ENCODE measurements around the gene MLST8.

Gene MLST8

DNA sequence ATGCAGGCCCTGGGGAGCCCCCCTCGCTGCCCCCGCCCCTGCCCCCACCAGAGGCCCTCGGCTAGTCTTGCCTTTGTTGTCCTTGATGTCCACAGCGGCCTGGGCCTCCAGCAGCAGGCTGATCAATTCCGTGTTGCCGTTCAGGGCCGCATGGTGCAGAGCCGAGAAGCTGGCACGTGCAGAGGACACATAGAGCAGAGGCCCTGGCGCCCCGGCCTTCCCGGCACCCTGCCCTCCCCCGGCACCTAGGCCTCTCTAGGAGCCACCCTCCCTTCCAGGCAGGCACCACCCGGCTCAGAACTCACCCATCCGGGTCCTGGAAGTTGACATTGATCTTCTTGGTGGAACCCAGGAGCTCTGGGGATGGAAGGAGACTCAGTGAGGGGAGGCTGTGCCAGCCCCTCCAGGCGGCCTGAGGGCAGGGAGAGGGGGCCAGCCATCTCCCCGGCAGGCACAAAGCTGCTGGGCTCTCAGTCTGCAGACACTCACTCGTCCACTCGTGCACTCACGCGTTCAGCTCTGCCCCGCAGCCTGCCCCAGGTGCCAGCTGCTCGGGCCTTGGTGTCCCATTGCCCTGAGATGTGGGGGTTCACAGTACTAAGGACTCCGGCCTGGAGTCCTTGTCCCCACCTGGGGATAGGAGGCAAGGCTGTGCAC lies 15.1 kb upstream of the MLST8 start:
- TF ChIP-seq GATA3 (IDR thresholded peaks at IDR 0.05; ENCODE audit: low read depth, low read length) (no peak), GATA2 (IDR thresholded peaks at IDR 0.05; ENCODE audit: low read depth, low read length) (no peak)

- TF ChIP-seq GATA2 (IDR thresholded peaks at IDR 0.05; ENCODE audit: low read depth, low read length) (no peak), GATA3 (IDR thresholded peaks at IDR 0.05; ENCODE audit: low read depth, low read length) (no peak)
These were observed 14.4 kb upstream of the MLST8 start for GRCh38 chr16:2190659-2191445.

- TF ChIP-seq GATA2 (IDR thresholded peaks at IDR 0.05; ENCODE audit: low read depth, low read length) = no peak
- no peak for TF ChIP-seq GATA3 (IDR thresholded peaks at IDR 0.05; ENCODE audit: low read depth, low read length)
These were observed 13.9 kb upstream of the MLST8 start for GRCh38 chr16:2191446-2191706.

- TF ChIP-seq GATA3 (IDR thresholded peaks at IDR 0.05; ENCODE audit: low read depth, low read length) (no peak), GATA2 (IDR thresholded peaks at IDR 0.05; ENCODE audit: low read depth, low read length) (no peak)
These were observed 11.0 kb upstream of the MLST8 start for GRCh38 chr16:2194166-2194834.

GRCh38 chr16:2194852-2195321 lies 10.4 kb upstream of the MLST8 start:
- TF ChIP-seq GATA2 (IDR thresholded peaks at IDR 0.05; ENCODE audit: low read depth, low read length) (no peak), GATA3 (IDR thresholded peaks at IDR 0.05; ENCODE audit: low read depth, low read length) (no peak)

DNA sequence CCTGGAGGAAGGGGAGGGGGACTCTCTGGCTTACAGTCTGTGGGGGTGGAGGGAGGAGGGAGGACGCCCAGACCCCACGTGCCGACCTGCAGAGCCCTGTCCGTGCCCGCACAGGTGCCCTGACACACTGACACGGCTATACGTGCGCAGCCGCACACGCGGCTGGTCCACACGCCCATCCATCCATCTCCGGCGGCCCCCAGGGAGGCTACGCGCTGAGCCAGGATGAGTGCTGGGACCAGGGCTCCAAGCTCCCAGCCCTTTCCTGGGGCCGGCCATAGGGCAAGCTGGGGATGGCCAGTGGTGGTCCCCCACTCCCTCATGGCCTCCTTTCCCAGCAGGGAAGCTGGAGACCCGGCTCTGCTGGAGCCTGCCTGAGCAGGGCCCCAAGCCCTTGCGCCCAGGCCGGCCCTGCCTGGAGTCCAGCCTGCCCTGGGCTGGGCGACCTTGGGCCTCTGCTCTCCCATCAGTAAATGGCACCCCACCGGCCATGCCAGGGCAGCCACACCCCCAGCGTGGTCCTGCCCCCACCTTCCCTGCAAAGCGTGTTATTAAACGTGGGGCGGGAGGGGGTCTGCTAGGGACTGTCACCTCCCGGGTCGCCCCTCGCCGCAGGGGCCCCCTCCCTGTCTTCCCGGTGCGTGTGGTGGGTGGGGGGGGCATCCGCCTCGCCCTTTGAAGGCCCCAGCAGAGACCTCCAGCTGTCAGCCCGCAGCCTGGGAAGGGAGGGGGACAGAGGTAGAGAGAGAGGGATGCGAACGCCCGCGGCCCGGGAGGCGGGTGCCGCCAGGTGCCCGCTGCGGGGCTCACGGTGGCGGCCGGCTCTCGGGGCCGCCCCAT lies 9.7 kb upstream of the MLST8 start:
- no peak for TF ChIP-seq GATA2 (IDR thresholded peaks at IDR 0.05; ENCODE audit: low read depth, low read length)
- TF ChIP-seq GATA3 (IDR thresholded peaks at IDR 0.05; ENCODE audit: low read depth, low read length) = no peak

DNA sequence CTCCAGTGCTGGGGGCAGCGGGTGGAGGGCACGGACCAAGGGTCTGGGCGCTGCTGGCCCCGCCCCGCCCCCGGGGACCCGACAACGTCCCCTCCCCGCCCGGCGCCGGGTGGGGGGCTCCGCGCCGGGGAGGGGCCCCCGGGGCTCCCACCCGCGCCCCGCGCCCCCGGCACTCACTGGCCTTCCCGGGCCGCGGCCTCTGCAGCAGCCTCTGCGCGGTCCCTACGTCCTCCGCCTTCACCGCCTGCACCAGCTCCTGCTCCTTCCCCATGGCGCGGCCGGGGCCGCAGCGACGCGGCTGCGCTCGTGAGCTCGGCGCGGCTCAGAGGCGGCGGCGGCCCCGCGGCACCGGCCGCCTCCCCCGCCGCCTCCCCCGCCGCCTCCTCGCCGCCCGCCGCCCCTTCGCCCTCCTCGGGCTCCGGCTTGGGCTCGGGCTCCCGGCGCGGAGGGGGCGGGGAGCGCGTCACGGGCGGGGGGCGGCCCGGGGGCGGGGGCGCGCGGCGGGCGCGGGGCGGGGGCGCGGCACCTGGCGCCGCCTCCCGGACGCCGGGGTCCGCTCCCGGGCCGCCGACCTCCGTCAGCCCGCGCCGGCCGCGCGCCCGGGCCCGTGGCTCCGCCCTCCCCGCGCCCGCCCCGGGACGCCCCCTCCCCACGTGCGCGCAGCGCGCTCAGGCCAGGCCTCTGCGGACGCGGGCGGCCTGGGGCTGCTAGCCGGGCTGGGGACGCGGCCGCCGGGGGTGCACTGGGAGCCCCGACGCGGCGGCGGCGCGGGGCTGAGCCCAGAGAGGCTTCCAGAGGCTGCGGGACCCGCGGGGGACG lies 8.9 kb upstream of the MLST8 start, which contains the start of gene CASKIN1:
CASKIN1 (minus strand) TSS at position 444 of the 819 bp plus-strand sequence; CDS start at position 271, 173 bp downstream.
- no peak for TF ChIP-seq GATA3 (IDR thresholded peaks at IDR 0.05; ENCODE audit: low read depth, low read length)
- no peak for TF ChIP-seq GATA2 (IDR thresholded peaks at IDR 0.05; ENCODE audit: low read depth, low read length)

DNA sequence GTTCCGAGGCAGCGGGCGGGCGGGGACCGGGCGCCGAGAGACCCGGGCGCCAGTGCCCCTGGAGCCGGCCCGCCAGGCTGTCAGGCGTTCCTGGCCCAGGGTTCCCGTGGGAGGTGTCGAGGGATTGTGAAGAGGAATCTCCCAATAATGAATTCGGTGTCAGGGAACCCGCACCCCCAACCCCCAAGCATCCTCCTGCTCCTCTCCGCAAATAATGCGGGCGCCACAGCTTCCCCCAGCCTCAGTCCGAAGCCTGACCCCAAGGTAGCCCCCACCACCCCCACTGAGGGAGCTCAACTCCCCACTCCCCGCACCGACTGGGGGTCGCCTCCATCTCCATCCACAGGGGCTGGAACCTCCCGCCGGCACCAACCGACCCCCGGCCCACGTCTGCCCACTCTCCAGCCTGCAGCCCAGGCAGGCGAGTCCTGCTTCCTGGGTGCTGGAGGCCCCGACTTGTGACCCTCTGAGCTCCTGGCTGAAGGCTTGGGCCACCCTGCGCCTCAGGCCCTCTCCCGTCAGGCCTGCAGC lies 8.2 kb upstream of the MLST8 start:
- TF ChIP-seq GATA2 (IDR thresholded peaks at IDR 0.05; ENCODE audit: low read depth, low read length) = no peak
- no peak for TF ChIP-seq GATA3 (IDR thresholded peaks at IDR 0.05; ENCODE audit: low read depth, low read length)

GRCh38 chr16:2197765-2198164 lies 7.5 kb upstream of the MLST8 start:
- TF ChIP-seq GATA2 (IDR thresholded peaks at IDR 0.05; ENCODE audit: low read depth, low read length) = no peak
- TF ChIP-seq GATA3 (IDR thresholded peaks at IDR 0.05; ENCODE audit: low read depth, low read length) = no peak

GRCh38 chr16:2198283-2198682 lies 7.0 kb upstream of the MLST8 start:
- TF ChIP-seq GATA3 (IDR thresholded peaks at IDR 0.05; ENCODE audit: low read depth, low read length) (no peak), GATA2 (IDR thresholded peaks at IDR 0.05; ENCODE audit: low read depth, low read length) (no peak)

DNA sequence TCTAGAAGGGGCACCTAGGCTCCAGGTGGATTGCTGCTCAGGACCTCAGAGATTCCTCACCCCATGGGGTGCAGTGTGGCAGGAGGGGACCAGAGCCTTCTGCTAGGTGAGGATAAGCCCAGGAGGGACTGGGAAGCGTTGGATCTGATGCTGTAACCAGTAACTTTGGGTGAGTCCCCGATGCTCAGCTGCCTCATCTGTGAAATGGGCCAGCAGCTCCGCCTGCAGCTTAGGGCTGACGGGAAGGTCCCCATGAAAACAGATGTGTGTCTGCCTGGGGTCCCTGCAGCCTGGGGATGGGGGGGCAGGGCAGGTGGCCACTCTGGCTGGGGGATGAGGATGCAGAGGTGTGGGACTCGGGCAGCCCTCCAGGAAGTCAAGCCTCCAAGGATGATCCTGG lies 6.2 kb upstream of the MLST8 start:
- TF ChIP-seq GATA3 (IDR thresholded peaks at IDR 0.05; ENCODE audit: low read depth, low read length) (no peak), GATA2 (IDR thresholded peaks at IDR 0.05; ENCODE audit: low read depth, low read length) (no peak)

GRCh38 chr16:2199621-2200139 lies 5.6 kb upstream of the MLST8 start:
- no peak for TF ChIP-seq GATA2 (IDR thresholded peaks at IDR 0.05; ENCODE audit: low read depth, low read length)
- no peak for TF ChIP-seq GATA3 (IDR thresholded peaks at IDR 0.05; ENCODE audit: low read depth, low read length)

DNA sequence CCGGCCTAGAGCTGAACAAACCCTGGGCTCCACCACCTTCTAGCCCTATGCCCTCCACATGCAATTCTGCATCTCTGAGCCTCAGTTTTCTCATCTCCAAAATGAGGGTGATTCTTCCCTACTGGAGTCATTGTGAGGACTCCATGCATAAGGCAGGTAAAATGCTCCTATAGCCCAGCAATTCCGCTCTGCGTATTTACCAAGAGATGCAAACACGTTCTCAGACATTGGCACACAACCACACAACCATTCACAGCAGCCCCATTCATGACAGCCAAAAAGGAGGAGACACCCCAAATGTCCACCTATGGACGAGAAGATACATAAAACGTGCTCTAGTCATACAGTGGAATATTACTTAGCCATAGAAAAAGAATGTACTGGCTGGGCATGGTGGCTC lies 4.9 kb upstream of the MLST8 start:
- no peak for TF ChIP-seq GATA3 (IDR thresholded peaks at IDR 0.05; ENCODE audit: low read depth, low read length)
- no peak for TF ChIP-seq GATA2 (IDR thresholded peaks at IDR 0.05; ENCODE audit: low read depth, low read length)
